Kidney tubule cell (primary cell): ENCODE results near the gene TRPC6.
"Not testable (repeated sequence)": the region's sequence is repeated elsewhere in the genome, so short reads cannot be mapped to it uniquely, and the experiment has no call there.

Experiments used
- DNase-seq: peaks from one replicate; pipeline ENCODE4 v3.0.0-alpha.2; 2018; ENCODE audit warnings: low spot score

The TRPC6 gene

DNA sequence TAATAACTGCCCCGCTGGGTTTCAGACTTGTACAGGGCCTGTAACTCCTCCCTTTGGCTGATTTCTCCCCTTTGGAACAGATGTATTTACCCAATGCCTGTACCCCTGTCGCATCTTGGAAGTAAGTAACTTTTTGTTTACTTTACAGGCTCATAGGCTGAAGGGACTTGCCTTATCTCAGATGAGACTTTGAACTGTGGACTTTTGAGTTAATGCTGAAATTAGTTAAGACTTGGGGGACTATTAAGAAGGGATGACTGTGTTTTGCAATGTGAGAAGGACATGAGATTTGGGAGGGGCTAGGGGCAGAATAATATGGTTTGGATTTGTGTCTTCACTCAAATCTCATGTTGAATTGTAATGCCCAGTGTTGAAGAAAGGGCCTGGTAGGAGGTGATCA lies 62.0 kb downstream of the TRPC6 start:
- no peak for DNase-seq

DNA sequence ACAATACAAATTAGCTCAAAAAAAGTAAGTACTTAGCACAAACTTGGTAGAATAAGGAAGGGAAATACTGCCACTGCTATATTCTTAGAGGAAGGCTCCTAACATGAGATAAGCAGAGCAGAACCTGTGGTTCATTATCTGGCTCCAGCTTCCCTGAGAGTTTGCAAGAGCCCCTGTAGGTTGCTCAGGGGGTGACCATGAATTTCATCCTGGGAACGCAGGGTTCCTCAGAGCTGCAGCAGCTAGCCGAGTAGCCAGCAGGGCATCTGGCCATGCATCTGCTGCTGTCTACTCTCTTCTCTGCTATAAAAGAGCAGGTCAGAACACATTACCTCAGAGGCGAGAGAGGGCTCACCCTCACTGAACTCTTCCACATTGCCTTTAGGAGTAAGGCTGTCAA lies 67.3 kb downstream of the TRPC6 start:
- no peak for DNase-seq

DNA sequence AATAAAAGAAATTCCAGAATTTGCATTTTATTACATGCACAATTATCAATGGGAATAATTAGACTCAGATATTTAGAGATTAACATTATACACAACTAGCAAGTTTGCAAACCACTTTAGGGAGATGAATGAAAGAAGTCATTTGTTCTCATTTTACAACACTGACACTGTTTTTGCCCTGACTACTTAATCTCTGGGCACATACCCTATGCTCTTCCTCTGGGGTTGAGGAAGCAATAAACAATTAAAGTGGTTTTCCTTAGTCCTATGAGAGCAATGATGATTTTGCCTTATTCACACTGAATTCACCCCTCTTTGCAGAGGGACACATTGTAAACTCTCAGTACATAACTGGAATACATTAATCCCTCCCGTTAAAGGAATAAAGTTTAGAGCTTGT lies 72.7 kb downstream of the TRPC6 start:
- no peak for DNase-seq

DNA sequence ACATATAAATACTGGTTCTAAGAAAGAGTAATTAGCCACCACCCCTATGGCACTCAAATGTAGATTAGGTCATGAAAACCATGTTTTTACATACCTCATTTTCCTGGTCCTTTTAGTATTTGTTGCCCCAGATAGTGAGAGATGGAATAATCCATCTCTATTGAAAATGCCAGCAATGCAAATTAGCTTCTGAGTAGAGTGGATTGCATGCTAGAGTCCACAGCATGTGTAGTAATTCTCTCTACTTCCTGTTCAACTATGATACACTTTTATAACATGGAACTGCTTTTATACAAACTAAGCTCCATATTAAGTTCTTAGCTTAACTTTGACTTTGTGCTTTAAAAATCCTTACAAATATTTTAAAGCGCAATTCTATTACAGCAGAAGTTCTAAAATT lies 73.2 kb downstream of the TRPC6 start:
- no peak for DNase-seq

DNA sequence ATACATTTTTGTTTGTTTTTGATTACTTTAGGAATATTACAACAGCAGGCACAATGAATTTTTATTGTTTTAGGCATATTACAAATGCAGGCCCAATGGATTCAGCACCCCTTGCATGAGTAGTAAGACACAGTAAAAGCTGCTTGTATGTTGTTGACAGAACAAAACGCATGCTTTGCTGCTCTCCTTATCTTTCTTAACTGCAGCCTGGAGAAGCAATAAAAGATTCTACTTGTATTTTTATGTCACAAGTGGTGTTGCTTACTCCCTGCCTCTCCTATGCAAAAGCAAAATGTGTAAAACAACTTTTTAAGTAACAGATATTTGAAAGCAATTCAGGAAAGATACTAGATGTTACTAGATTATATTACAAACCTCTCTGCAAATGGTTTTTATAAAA lies 73.9 kb downstream of the TRPC6 start:
- DNase-seq: no peak

DNA sequence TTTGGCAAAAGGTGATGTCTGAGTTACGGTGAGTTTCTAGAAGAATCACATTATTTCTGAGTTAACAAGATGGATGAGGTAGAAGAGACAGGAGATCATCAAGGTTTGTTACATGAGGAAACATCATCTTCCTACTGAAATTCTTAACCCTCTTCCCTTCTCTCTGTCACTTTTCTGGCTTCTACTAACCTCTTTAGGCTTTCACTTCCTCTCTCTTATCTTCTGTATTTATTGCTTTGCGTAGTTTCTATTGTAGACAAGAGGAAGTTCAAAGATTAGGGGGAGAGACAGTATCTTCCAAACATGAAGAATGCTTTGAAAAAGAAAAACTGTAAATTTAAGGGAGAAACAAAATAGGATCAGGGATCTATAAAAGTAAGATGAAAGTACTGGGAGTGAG lies 75.4 kb downstream of the TRPC6 start:
- DNase-seq: no peak

DNA sequence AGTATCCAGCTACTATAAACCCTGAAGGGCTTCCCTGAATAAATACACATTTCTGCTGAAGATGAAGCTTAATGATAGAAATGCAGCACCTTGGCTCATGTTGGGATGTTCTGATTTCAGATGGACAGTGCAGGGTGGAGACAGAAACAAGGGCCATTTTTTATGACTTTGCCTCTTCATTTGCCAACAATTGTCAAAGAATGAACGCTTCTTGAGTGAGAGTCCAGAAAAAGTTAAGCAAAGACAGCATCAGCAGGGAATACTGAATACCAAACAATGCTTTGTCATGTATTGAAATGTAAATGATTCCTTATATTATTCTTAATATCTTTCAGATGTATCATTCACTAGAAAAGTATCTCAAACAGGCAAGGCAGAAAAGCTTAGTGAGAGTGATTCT lies 84.9 kb downstream of the TRPC6 start:
- DNase-seq: no peak

DNA sequence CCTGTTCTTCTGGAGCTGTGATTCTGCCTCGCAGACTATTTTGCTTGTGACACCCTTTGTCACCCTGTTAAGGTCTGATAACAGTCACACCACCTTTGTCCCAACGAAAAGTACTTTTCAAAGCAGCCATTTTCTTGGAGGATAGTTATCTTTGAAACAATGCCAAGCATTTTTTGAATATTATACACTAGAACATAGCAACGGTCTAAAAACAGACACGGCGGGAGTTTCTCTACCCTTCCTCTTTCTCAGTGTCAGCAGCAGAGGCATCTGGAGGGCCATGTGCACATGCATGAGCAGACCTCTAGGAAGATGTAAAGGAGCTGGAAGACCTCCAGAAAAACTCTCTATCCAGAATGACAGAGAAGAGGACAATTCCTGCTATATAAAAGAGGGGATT lies 86.5 kb downstream of the TRPC6 start:
- no peak for DNase-seq

DNA sequence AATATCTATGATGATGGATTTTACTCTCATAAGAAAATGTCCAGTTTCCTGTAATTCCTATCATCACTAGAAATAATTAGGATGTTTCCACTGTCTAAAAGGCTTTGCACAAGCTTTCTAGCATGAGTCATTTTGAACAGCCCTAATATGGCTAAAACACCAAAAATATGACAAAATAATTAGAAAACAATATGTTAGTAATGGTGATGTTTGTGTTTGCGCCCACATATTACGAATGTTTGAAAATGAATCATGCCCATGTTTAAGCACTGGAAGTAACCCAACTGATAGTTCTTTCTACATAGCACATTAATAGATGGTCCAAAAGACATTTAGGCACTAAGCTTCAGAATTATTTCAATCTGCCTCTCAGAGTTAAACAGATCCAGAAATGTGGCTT lies 96.0 kb downstream of the TRPC6 start:
- no peak for DNase-seq

DNA sequence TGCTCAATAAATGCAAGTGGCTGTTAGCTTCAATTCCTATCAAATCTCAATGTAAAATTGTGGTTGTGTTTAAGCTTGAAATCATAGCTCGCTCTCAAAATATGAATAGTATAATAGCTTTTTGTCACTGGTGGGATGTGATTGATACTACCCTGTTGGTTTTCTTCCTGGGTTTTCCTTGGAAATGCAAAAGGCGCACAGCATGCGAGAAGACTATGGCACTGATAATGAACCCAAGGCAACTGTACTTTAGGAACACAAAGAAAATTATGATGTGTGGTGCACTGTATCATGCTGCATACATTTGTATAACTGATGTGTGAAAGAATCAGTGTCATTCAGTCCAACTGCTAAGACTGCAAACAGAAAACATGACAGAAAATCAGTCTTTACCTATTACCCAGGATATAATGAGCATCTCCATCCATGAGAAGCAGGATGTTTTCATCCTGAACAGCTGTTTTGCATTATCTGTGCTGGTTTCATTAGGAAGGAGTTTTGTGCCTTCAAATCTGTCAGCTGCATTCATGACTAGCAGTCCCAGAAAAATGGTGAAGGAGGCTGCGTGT lies 101.2 kb downstream of the TRPC6 start:
- no peak for DNase-seq

DNA sequence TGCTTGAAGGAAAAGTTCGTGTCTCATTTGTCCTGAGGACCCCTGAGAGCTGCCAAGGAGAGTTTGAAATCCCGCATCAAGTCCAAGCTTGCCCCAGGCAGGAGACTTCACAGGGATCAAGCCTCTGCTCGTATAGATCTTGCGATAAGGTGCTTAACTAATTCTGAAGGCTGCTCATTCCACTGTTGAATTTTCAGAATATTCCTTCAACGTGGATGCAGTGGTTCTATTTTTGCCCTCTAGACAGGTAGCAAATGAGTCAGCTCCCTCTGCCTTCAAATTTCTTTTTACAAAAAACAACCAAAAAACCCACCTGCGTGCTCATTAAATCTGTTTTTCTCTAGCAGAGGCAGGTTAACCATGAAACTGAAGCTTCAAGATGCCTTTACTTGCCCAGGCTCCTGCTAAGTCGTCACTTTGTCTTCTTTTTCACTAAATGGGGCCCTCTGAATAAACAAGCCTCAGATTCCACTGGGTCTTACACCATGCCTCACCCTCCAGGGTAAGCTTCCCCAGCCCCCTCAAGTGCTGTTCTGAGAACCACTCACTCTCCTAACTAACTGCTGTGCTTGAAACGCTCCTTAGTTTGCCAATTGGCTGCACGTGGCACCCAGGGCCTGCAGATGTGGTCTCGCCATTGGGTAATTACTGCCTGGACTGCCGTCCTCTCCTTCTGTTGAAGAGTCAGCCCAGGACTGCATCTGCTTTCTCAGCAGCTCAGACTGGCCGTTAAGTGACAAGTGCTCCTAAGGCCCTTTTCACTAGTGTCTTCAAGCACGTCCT lies 105.0 kb downstream of the TRPC6 start:
- DNase-seq: no peak

DNA sequence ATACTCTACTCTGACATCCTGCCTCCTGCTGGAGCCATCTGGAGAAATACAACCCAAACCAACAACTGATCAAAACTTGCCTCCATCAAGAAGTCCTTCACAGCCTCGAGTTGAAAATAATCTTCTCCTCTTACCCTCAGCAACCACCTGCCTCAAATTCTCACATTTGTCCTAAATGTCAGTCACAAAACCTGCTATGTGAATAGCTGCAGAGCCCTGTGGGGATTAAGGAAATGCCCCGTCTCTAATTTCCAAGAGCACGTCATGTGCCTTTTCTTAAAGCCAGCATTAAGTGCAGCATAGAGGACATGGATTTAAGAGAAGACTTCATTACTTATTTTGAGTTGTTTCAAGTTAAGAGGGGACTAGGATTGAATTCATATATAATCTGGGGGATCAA lies 105.9 kb downstream of the TRPC6 start:
- no peak for DNase-seq

DNA sequence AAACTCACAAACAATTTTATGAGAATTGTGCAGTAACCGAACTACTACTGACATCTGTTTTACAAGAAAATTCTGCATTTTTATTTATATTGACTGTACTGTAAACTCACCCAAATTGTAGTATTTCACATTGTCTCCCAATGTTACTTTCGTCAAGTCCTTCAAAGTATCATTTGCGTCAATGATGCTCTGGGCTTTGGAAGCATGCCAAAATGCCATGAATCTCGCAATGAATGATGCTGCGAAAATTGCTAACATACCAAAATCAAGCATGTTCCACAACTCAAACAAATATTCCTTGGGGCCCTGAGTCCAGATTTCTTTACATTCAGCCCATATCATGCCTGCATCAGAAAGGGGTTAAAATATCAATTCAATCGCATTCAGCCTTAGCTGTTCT lies 107.6 kb downstream of the TRPC6 start:
- DNase-seq: no peak

DNA sequence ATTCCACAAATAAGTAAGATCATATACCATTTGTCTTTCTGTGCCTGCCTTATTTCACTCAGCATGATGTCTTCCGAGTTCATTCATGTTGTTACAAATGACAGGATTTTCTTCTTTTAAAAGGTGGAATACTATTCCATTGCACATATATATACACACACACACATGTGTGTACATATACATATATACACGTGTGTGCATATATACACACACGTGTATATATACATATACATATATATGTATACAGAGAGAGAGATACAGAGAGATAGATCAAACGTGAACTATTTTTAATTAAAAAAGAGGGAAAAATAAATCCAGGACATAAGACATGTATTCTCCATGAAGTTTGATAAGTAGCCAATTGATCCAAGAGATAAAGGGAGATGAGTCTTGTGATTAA lies 108.1 kb downstream of the TRPC6 start:
- no peak for DNase-seq

DNA sequence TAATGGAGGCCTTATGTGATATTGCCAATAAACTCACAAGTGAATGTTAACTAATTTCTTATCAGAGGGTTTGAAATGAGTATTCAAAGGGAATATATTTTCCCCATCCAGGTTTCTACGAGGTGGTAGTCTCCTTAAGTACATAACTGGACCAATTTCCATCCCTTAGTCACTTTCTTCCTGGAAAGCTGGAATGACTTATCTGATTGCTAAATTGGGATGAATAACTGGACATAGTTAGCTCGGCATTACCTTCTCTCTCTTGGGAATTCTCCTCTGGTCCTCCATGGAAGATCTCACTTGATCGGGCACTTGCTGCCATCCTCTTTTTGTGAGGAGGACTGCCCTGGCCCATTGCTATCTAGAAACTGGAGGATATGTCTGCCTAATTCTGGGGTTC lies 109.1 kb downstream of the TRPC6 start:
- no peak for DNase-seq

DNA sequence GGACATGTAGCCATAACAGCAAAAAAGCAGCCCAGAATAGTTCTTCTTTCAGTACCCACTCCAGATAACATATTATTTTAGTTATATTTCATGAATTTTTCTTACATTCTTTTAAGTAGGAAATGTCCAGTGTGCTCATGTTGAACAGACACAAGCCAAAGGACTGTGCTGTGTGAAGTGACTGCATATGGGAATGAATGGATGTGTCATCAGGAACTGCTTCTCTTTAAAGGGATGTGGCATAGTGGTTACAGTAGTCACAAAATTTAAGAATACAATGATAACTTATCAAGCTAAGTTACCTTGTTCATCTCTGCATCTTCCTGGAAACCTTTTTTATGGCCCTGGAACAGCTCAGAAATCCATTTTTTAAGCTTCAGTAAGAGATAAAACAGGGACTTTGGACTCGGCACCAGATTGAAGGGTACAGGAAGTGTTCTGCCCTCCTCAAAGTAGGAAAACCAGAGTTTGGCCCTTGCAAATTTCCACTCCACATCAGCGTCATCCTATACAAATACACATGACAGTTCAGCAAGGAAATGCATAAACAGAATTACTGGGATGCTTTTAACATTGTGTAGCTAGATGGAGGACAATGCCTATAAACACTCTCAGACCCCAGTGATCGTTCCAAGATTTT lies 112.8 kb downstream of the TRPC6 start:
- DNase-seq: peak; percentile 41

DNA sequence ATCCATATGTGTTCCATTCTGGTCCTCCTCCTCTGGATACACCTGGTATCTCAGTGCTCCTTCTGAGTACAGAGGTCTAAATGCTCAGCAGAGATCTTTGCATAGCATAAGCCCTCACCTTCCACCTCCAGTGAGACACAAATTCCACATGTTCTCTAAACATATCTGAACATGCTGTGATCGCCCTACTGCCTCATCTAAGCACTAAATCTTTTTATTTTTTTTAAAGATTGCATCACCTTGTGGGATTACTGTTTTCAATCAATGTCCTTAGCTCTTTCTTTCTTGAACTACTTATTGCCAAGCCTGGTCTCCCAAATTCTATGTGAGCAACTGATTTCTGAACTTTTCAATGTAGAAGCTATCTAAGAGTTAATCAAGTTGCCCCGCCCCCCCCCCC lies 113.4 kb downstream of the TRPC6 start:
- DNase-seq: no peak

DNA sequence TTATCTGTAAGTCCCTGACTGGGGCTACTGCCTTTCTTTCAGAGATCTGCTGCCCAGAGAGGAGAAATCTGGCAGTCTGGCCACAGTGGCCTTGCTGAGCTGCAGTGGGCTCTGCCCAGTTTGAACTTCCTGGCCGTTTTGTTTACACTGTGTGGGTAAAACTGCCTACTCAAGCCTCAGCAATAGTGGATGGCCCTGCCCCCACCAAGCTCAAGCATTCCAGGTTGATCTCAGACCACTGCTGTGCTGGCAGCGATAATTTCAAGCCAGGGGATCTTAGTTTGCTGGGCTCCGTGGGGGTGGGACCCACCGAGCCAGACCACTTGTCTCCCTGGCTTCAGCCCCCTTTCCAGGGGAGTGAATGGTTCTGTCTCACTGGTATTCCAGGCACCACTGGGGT lies 117.5 kb downstream of the TRPC6 start:
- peak; percentile 4 for DNase-seq

DNA sequence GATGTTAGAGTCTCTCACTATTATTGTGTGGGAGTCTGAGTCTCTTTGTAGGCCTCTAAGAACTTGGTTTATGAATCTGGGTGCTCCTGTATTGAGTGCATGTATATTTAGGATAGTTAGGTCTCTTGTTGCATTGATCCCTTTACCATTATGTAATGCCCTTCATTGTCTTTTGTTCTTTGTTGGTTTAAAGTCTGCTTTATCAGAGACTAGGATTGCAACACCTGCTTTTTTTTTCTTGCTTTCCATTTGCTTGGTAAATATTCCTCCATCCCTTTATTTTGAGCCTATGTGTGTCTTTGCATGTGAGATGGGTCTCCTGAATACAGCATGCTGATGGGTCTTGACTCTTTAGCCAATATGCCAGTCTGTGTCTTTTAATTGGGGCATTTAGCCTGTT lies 119.4 kb downstream of the TRPC6 start:
- not testable (repeated sequence) for DNase-seq

DNA sequence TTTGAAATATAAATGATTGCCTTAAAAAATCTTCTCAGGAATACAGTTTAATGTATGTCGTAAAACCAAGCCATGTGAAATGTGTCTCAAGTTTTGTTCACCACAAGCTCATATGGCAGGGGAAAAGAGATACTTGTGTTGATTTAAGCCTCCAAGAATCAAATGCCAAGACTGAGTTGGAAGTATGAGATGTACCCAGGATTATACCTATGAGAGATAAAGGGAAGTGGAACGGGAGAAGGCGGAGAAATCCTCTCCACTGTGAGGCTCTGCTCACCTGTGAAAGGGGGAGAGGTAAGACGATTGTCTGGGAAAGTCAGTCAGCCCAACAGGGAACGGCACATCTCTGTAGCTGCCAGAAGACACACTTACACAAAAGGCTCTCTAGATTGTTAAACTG lies 124.8 kb downstream of the TRPC6 start:
- no peak for DNase-seq

DNA sequence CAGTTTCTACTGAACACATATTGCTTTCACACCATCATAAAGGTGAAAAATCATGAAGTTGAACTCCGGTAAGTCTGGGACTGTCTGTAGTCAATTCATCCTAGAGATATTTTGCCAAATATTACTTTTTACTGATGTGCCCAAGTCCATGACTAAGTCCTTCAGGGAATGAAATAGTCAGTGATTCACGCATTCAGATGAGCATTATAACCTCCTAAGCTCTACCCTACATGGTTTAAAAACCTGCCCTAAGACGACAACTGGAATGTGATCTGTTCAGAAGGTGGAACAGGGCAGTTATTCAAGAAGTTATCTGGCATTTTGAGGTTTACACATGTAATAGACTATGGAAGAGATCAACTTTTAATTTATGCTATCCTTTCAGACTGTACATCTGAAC lies 125.6 kb downstream of the TRPC6 start:
- peak; percentile 42 for DNase-seq

DNA sequence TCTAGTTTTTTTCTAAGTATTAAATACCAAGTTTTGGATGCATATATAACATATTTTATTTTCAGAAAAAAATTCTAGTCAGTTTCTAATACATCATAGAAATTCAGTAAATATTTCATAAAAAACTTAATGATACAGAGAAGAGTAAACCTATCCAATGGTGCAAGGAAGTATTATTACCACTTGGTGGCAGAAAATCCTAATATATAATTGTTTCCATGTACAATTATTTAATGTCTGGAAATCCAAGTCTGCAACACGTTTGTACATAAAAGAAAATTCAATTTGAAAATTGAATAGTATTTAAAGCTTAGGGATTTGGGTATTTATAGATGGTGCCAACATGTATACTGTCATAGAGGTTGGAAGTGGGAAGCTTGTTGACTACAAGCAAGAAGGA lies 127.0 kb downstream of the TRPC6 start:
- DNase-seq: peak; percentile 28

DNA sequence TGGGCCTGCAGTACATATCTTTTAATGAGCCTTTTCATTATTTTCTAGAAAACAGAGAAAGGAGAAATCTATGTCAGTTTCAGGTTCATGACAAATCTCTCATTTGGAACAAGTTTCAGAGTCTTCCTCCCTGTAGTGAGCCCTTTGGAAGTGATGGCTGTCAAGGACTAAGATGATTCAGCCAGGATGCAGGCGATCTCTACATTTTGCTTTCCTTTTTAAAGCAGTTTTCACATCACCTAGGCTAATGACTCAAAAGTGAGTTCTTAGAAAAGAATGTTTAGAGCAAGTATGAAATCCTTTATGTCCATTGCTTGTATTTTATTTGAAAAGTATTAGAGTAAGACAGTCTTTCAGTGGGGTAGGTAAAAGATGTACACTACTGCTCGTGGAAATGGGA lies 130.1 kb downstream of the TRPC6 start:
- peak; percentile 57 for DNase-seq
